ENCODE measurements around the gene GGACT.
"Not testable (repeated sequence)": the region's sequence is repeated elsewhere in the genome, so short reads cannot be mapped to it uniquely, and the experiment has no call there.

The GGACT gene

GRCh38 chr13:100600915-100601314 is 12.3 kb upstream of the GGACT start:
- DNase-seq (ENCODE audit: low read depth), result no peak

DNA sequence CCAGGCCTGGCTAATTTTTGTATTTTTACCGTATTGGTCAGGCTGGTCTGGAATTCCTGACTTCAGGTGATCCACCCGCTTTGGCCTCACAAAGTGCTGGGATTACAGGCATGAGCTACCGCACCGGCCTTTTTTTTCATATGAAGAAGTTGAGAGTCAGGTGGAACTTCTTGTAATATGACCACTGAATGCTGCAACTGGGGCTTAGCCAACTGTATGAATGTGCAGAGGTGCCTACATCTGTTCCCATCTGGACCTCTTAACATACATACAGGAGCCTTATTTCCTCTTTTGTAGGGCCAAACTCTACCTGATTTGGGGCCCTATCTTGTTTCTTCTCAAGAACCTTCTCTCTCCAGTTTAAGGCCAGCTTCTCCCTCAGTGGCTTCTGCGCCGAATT is 11.9 kb upstream of the GGACT start:
- no peak for DNase-seq (ENCODE audit: low read depth)

DNA sequence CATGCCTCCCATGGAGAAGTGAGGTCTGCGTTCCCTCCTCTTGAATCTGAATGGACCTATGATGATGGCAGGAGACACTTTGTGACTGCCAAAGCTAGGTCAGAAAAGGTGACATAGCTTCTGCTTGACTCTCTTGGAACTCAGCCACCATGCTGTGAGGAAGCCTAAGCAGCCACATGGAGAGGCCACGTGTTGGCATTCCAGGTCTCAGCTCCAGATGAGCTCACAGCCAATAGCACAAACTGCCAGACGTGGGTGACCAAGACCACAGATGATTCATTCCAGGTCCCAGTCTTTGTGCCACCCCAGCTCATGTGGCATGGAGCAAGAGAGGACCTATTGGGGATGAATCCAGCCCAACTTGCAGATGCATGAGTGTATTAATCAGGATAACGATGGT is 8.7 kb upstream of the GGACT start:
- DNase-seq (ENCODE audit: low read depth), result no peak

DNA sequence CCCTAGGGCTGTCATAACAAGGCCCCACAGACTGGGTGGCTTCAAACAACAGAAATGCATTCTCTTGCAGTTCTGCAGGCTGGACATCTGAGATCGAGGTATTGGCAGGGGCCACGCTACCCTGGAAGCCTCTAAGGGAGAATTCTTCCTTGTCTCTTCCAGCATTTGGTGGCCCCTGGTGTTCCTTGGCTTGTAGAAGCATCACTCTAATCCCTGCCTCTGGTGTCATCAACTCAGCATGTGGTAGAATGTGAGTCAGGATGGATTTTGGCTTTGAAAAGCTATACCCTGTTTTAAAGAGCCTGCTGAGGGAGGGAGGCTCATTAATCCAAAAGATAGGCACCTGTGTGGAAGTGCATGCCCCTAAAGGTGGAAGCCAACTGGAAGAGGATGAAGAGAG is 7.9 kb upstream of the GGACT start:
- DNase-seq (ENCODE audit: low read depth), result no peak

GRCh38 chr13:100594731-100595130 is 6.1 kb upstream of the GGACT start:
- DNase-seq (ENCODE audit: low read depth), result no peak

DNA sequence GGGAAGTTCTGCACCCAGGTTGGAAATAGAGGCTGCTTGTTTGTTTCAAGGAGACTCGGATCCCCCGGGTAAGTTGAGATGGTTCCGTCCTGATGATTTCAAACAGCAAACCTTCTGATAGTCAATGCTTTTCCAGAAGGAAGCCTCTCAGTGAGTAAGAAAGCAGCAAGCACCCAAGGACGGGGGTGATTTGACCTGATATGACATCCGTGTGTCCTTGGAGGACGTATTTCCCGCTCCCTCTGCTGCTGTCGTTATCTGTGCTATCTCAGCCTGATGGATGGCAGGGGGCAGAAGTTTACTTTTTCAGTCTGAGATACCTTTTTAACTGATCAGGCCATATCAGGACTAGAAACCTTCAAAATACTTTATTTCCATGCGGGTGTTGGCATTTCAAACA is 5.7 kb upstream of the GGACT start:
- no peak for DNase-seq (ENCODE audit: low read depth)

DNA sequence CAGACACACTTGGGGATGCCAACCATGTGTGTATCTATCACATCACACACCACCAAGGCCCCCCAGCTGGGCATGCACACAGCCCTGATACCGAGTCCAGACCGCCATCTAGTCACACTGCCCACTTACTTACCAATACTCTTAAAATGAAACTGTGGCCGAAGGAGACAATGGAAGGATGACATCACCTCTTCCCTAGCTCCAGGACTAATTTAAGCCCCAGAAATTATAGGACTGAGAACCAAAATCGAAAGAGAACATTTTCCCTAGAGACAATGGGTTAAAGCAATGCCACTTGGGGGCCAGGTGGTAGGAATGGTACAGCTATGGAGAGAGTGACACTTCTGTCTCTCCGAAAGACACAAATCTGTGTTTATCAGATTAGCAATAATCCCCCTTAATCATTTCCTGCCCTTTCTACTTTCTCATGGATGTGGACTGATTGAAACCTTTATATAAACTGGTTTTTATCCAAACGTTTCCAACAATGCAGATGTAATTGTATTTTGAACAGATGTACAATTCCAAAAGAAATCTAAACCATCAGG is 663 bp upstream of the GGACT start:
- no peak for DNase-seq (ENCODE audit: low read depth)

GRCh38 chr13:100584896-100585295 is 3.7 kb downstream of the GGACT start:
- no peak for DNase-seq (ENCODE audit: low read depth)

DNA sequence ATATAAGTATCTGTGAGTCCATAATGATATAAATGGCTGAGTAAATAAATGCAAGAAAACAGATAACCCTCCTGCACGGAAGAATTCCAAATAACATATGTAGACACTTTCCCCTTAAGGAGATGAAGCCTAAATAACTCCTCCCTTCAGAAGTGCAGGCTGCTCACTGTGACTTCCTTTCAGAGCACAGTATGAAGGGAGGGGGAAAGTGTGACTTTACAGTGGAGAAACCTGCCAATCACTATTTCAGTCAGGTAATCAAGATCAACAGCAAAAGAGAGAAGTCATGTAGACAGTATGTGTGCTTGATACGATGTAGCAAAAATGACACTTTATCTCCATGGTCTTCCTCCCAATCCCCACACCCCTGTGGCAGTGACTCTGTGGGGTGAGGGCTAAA is 7.1 kb downstream of the GGACT start:
- DNase-seq (ENCODE audit: low read depth), result no peak

DNA sequence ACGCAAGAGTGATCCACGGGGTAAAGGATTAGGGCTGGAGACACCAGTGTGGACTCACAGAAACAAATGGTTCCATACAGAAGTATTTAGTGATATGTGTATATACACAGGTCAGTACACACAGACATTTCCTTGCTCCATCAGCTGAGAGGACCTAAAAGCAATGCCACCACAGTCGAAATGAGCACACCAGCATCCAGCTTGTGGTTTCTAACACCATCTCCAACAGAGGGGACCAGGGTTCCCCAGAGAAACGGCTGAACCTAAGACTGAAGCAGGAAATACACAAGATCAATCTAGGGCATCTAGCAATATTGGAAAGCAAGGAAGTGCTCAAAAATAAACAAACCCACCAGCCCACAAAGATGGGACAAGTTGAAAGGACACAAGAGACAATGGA is 7.6 kb downstream of the GGACT start:
- DNase-seq (ENCODE audit: low read depth), result no peak

GRCh38 chr13:100580045-100580444 is 8.5 kb downstream of the GGACT start:
- no peak for DNase-seq (ENCODE audit: low read depth)

DNA sequence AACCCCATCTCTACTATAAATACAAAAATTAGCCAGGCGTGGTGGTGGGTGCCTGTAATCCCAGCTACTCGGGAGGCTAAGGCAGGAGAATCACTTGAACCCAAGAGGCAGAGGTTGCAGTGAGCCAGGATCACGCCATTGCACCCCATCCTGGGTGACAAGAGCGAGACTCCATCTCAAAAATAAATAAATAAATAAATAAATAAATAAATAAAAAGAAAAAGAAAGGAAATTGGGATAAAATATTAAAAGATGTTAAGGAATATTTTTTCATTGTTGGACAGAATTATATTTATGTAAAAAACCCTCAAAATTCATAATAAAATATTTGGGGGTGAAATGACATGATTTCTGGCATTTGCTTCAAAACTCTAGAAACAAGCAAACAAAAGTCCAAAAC is 11.3 kb downstream of the GGACT start:
- DNase-seq (ENCODE audit: low read depth), result not testable (repeated sequence)

DNA sequence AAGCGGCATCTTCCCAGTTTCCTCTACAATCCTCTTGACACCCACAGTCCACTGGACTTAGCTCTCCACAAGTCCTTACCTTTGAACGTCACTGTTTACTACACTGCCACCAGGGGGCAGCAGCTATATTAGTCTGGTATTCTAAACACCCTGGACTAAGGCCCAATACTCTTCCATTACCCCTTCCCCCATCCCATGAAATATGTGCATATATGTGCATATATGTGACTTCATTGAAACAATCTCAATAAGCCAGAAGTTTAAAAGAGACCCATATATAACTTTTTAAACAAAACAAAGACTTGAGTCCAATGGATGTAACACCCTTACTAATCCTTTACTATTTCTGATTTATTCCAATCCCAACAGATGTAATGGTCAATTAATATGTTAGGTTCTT is 15.5 kb downstream of the GGACT start:
- peak; percentile 52 for DNase-seq (ENCODE audit: low read depth)

DNA sequence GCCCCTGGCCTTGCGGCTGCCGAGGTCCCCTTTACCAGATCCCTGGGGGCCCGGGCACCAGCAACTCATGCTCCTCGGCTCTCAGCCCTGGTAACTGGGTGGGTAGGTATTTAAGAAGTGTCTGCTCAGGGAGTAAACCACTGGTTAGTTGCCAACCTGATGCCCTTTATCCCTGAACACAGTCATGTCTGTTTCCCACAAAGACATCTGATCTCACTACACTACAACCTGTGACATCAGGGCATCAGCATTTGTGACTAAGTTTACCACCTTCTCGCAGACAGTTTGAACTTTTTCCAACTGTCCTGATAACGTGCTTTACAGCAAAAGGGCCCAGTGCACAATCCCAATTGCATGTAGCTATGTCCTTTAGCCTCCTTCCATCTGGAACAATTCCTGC is 22.0 kb downstream of the GGACT start:
- no peak for DNase-seq (ENCODE audit: low read depth)

DNA sequence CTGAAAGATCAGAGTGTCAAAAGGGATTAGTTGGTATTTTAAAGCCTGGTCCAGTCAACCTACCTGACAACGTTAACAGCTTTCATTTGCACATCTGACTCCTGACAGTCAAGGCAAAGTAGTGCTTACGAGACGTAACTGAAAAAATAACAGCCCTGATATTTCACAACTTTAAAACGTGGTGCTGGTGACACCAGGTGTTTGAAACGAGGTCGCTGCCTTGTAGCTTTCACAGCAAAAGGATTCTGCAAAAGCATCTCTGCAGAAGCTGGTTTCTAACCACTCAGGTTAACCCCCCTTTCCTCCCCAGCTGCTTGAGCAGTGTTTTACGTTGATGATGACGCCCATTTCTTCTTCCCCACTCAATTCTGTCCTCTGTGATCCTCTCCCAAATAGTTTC is 23.3 kb downstream of the GGACT start:
- DNase-seq (ENCODE audit: low read depth), result no peak

- DNase-seq (ENCODE audit: low read depth), result no peak
Measured at GRCh38 chr13:100564444-100565223, 24.0 kb downstream of the GGACT start.

DNA sequence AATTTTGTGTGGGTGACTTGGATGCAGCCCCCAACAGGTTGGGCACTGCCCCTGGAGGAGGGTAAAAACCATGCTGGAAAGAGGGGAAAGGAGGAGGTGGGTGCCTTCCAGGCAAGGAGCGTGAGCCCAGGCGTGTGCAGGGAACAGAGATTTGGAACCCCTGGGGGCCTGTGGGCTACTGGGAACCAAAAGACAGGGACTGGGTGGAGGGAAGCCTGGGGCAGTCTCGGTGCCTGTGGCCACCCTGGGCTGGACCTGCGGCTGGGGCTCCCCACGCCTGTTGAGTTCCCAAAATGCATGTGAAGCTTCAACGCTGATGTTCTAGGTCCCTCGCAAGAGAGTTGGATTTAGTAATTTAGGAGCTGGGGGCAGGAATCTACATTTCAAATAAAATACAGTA is 24.8 kb downstream of the GGACT start:
- DNase-seq (ENCODE audit: low read depth), result no peak

- no peak for DNase-seq (ENCODE audit: low read depth)
Measured at GRCh38 chr13:100561599-100562204, 26.9 kb downstream of the GGACT start.

- no peak for DNase-seq (ENCODE audit: low read depth)
Measured at GRCh38 chr13:100561158-100561499, 27.5 kb downstream of the GGACT start.

DNA sequence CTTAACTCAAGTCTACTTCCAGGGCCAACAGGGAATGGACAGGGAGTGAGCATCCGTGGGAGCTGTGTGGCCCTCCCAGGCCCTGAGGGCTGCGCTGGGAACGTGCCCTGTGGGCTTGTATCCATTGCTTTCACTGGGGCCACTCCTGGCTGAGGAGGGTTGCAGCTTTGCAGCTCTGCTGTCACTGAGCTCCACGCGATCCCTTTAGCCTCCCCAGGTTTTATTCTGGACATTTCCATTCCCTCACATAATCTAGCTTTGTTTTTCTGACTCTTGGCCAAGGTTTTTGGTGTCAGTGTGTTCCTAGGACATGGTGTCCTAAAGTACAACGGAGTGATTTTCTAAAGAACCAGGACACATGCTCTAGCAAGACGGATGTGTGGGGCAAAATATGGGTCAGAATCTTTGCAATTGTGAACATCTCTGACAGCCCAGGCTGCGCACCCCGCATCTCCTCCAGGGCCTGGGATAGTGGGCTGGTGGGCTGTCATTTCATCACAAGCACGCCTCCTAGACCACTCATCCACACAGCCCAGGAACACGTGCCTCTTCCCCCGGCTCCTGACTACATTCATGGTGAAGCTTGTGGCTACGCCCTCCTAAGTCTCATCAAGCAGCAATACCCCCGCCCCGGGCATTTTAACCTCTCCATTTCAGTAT is 28.0 kb downstream of the GGACT start:
- DNase-seq (ENCODE audit: low read depth), result no peak

DNA sequence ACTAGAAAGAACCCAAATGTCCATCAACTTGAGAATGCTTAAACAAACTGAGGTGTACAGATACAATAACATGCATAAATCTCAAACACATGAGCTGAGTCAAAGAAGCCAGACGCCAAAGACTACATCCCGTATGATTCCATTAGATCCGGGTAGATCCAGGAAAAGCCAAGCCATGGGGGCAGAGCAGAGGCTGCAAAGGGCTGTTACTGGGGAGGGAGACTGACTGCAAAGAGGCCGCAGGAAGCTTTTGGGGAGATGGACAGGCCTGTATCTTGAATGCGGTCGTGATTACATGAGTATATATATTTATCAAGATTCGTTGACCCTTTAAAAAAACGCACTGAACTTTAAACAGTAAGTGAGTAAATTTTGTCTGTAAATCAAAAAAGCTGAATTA is 28.7 kb downstream of the GGACT start:
- no peak for DNase-seq (ENCODE audit: low read depth)

GRCh38 chr13:100552755-100553154 is 35.8 kb downstream of the GGACT start:
- DNase-seq (ENCODE audit: low read depth), result no peak

GRCh38 chr13:100549316-100549715 is 39.3 kb downstream of the GGACT start:
- DNase-seq (ENCODE audit: low read depth), result no peak

Measured in activated T-cell treated with anti-CD3 and anti-CD28 coated beads for 48 hours (primary cell).